Spleen (tissue), 7 donors: ENCODE measurements around the gene MARCHF9.

Experiments used
- POLR2A ChIP-seq, 3 donors: fragments of 450-650 bp; IDR thresholded peaks; one replicate each; pipeline ENCODE4 v1.5.1; 2017; ENCODE audit warnings: antibody characterized with exemption in 3 of 3, mild to moderate bottlenecking in 1 of 3
- POLR2AphosphoS5 ChIP-seq, 3 donors: sonication (generic); formaldehyde crosslinking; IDR thresholded peaks; one replicate each; pipeline ENCODE4 v1.5.1; 2017; ENCODE audit warnings: antibody characterized with exemption in 3 of 3
- TF ChIP-seq, protein P1 (sequence below), 11 experiments: fragments of 200-600 bp in 7 of 11; fragments of 450-650 bp in 4 of 11; sonication (generic) in 4 of 11; IDR thresholded peaks in 8 of 11; conservative IDR thresholded peaks in 3 of 11; 1 replicate in 7 of 11; 2 replicates in 4 of 11; pipeline versions ENCODE4 v1.4.0 to v1.8.0; 2016 to 2021; ENCODE audit warnings: antibody characterized with exemption in 11 of 11, inconsistent platforms in 4 of 11, mild to moderate bottlenecking in 1 of 11
- donor health status: DM: no; HTN: no; CAD: no; lungs with moderate emphysema.
- donor health status: DM: no; HTN: no; CAD: no.
- donor health status: DM: no; HTN: no; CAD: no.

DNA sequence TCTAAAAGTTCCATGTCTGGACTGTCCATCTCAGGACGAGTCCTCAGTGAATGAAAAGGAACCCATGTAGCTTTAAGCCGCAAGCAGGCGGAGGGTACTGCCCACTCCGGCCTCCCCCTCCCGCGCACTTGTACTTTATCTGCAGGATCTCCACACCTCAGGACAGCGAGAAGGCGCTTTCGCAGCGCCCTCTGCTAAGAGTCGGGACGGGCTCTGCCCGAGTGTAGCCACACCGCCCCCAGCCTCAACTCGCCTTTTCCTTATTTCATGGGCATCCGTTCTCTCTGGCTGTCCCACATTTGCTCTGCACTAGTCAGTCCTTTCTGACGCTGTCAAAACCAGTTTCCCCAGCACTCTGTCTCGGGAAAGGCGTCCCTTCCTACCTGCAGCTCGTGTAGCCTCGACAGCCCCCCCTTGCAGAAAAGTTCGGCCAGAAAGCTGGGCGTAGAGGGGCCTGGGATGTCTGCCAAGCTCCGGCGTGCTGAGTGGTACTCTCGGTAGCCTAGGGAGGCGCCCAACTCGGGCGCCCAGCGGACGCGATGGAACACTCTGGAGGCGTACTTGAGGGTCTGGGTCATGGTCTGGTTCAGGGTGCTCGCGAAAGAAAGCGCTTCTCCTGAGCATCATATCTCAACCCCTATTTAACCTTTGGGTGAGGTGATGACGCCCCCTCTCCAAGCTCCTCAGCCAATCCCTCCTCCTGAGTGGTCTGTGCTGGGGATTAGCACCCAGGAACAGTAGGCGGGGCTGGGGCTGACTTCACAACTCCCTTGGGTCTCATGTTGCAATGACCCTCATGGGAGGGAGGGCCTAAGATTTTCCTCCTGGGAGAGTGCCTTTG is 11.8 kb downstream of the MARCHF9 start, which contains the start of gene CYP27B1:
- TF ChIP-seq POLR2AphosphoS5 (IDR thresholded peaks at IDR 0.05) = peak in 1 of 3 donors; percentile 7
- TF ChIP-seq POLR2A (IDR thresholded peaks at IDR 0.05) = no peak
- TF ChIP-seq, protein P1, sequence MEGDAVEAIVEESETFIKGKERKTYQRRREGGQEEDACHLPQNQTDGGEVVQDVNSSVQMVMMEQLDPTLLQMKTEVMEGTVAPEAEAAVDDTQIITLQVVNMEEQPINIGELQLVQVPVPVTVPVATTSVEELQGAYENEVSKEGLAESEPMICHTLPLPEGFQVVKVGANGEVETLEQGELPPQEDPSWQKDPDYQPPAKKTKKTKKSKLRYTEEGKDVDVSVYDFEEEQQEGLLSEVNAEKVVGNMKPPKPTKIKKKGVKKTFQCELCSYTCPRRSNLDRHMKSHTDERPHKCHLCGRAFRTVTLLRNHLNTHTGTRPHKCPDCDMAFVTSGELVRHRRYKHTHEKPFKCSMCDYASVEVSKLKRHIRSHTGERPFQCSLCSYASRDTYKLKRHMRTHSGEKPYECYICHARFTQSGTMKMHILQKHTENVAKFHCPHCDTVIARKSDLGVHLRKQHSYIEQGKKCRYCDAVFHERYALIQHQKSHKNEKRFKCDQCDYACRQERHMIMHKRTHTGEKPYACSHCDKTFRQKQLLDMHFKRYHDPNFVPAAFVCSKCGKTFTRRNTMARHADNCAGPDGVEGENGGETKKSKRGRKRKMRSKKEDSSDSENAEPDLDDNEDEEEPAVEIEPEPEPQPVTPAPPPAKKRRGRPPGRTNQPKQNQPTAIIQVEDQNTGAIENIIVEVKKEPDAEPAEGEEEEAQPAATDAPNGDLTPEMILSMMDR (IDR thresholded peaks at IDR 0.05 in 8 of 11, conservative IDR thresholded peaks at IDR 0.05 in 3 of 11) = no peak
